NCI-H2227 treated with DMSO at 0.1 percent for 48 hours (cell line): ENCODE results near the gene MYO1G.
"Not testable (repeated sequence)": the region's sequence is repeated elsewhere in the genome, so short reads cannot be mapped to it uniquely, and the experiment has no call there.

Experiments used
- DNase-seq: peaks from one replicate; lab custom pipeline; 2025; lab: John Stamatoyannopoulos, UW

MYO1G gene

DNA sequence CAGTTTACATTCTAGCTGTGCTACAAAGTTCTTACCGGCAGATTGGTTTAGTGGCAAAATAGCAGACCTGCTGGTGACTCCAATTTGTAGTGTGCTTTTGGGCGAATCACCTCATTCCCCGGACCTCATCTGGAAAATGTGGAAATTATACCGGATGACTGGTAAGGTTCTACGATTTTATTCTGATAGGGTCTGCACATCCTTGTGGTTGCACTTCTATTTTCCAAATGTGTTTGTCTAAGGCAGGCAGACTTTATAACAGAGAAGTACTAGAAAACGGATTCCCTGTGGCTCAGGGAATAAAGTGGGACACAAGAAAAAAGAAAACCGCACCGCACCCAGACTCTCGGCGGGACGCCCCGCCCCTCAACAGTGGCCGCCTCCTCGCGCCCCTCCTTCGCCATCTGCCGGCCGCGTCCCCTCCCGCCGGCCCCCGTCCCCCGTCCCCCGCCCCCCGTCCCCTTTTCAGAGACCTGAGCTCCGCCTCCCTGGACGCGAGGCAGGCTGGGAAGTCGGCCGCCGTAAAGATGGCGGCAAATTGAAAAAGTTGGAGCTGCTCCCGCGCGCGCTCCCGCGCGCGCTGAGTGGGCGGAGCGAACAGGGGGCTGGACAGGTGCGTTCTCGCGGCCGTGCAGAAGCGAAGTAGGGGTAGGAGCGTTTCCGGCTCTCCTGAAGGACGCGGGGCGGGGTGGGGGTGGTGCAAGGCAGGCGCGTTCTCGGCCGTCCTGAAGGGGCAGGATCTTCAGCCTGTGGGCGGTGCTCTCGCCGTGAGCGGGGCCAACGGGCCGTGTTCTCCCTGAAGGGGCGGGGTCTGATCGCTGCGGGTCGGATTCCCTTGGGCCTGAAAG lies 20.7 kb upstream of the MYO1G start:
- peak; percentile 98 for DNase-seq

DNA sequence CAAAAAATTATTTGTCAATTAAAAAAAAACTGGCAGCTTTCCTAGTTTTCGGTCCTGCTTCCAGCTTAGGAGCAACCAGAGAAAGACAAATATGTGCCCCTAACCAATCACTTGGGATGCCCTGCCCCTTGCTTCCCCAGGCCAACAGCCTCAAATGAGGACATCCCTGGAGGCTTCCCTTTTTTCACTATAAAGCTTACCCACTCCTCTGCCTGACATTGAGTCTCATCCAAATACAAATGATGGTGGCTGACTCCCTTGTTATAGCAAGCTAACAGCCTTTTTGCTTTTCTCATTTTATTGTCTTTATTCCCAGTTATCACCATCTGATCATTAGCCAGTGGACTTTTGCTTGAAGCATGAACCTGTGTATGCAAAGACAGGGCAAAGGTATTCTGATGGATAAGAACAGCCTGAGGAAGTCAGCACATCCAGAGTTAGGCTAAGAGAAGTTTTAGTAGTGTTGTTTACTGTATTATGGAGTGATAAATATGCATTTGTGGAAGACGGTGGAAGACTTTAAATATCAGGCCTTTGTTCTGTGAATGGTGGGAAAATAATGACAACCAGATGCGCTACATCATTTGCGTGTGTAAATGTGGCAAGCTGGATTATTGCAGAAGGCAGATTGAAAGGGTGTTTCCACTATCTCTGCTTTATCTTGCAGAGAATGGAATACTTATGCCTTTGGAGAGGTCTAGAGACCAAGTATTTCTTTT lies 19.5 kb upstream of the MYO1G start:
- DNase-seq: no peak

DNA sequence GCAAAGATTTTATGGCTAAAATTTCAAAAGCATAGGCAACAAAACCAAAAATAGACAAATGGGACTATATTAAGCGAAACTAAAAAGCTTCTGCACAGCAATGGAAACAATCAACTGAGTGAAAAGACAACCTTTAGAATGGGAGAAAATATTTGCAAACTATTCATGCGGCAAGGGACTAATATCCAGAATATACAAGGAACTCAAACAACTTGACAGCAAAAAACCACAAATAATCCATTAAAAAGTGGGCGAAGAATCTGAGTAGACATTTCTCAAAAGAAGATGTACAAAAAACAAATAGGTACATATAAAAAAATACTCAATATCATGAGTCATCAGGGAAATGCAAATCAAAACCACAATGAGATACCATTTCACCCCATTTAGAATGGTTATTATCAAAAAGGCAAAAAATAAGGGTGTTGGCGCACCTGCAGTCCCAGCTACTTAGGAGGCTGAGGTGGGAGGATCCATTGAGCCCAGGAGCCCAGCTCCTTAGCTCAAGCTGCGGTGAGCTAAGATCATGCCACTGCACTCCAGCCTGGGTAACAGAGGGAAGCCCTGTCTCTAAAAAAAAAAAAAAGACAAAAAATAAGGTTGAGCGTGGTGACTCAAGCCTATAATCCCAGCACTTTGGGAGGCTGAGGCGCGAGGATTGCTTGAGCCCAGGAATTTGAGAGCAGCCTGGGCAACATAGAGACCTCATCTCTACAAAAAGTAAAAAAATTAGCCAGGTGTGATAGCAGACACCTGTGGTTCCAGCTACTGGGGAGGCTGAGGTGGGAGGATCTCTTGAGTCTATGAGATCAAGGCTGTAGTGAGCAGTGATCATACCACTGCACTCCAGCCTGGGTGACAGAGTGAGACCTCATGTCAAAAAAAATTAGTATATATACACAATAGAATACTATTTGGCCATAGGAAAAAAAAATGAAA lies 17.0 kb upstream of the MYO1G start:
- DNase-seq: no peak

DNA sequence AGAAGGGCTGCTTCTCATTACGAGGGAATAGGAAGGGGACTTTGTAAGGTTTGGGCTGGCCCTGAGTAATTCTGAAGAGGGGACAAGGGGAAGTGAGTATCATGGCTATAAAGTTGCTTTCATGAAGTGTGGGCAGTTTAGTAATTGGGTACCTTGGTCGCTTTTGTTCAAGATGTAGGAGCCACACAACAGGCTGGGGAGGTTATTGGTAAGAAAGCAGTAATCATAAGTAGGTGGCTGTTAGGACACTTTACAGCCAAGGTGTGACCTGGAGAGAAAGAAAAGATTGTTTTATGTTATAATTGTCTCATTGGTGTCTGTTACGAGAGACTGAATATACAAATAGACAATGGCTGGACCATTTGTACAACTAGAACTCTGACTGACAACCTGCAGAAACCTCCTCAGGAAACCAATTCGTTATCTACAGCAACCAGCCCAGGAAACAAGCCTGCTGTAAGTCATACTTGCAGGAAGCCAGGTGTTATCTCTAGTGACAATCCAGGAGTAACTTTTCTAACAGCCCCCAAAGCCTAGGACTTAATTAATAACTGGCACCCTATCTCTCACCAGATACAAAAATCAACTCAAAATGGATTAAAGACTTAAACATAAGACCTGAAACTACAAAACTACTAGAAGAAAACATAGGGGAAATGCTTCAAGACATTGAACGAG lies 16.2 kb upstream of the MYO1G start:
- DNase-seq: no peak

DNA sequence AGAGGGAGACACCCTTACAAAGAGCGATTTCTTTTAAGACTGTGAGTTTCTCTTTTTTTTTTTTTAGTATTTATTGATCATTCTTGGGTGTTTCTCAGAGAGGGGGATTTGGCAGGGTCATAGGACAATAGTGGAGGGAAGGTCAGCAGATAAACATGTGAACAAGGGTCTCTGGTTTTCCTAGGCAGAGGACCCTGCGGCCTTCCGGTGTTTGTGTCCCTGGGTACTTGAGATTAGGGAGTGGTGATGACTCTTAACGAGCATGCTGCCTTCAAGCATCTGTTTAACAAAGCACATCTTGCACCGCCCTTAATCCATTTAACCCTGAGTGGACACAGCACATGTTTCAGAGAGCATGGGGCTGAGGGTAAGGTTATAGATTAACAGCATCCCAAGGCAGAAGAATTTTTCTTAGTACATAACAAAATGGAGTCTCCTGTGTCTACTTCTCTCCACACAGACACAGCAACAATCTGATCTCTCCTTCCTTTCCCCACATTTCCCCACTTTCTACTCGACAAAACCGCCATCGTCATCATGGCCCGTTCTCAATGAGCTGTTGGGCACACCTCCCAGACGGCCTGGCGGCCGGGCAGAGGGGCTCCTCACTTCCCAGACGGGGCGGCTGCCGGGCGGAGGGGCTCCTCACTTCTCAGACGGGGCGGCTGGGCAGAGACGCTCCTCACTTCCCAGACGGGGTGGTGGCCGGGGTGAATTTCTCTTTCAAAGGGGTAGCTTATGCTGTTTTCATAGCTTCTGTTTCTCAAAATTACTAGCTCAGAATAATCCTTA lies 13.4 kb upstream of the MYO1G start:
- DNase-seq: not testable (repeated sequence)

DNA sequence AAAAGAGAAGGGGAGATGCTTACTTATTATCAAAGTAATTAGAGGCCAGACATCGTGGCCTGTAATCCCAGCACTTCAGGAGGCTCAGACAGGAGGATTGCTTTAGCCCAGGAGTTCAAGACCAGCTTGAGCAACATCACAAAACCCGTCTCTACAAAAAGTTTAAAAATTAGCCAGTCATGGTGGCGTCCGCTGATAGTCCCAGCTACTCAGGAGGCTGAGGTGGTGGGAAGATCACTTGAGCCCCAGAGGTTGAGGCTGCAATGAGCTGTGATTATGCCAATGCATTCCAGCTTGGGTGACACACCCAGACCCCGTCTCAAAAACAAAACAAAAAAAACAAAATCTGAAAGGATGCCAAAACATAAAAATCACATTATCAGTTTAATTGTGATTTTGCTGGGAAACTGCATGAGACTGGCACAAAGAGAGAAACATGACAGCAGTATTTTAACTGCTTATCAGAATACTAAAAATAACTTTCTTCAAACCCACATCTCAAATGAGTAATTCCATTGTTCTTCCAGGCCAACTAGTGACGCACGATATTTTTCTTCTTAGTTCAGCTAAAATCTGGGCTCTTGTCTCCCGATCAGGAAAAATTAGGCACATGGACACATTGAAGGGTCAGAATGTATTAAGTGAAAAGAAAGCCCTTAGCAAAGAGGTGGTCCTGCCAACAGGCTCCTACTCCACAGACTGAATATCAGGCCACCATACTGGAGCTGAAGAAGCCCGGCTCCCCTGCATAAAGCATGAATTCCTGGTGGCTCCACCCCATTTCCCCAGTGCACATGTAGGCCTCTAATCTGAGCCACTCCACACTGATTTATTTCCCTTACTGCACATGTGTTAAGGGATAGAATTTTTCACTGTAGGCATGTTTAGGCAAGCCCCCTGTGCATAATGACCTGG lies 11.6 kb upstream of the MYO1G start:
- peak; percentile 27 for DNase-seq

DNA sequence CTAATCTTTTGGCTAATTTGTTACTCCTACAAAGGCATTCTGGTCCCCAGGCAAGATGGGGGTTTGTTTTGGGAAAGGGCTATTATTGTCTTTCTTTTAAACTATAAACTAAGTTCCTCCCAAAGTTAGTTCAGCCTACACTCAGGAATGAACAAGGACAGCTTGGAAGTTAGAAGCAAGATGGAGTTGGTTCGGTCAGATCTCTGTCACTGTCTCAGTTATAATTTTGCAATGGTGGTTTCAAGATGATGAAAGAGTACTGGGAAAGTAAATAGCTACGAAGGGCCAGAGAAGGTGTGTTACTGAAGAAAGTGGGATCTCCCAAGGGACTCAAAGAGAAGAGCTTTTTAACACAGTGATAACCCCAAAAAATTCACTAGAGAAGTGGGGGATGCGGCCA lies 10.3 kb upstream of the MYO1G start:
- DNase-seq: no peak

DNA sequence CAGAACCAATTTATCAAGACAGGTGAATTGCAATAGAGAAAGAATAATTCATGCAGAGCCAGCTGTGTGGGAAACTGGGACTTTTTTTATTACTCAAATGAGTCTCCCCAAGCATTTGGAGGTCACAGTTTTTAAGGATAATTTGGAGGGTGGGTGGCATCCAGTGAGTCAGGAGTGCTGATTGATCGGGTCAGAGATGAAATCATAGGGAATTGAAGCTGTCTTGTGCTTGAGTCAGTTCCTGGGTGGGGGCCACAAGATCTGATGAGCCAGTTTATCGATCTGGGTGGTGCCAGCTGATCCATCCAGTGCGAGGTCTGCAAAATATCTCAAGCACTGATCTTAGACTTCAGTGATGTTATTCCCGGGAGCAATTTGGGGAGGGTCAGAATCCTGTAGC lies 9.9 kb upstream of the MYO1G start:
- DNase-seq: no peak

DNA sequence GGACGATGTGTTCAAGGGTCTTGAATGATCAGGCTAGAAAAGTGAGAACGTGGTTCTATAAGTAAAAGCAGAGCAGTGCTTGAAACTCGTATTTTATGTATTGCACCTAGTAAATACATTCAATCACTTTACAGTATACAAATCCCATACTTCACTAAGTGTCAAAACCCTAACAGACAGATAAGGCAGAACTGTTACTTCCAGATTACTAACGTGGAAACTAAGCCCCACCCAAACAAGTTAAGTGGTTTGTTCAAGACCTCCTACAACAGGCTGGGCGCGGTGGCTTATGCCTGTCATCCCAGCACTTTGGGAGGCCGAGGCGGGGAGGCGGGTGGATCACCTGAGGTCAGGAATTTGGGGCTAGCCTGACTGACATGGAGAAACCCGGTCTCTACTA lies 9.2 kb upstream of the MYO1G start:
- DNase-seq: no peak

DNA sequence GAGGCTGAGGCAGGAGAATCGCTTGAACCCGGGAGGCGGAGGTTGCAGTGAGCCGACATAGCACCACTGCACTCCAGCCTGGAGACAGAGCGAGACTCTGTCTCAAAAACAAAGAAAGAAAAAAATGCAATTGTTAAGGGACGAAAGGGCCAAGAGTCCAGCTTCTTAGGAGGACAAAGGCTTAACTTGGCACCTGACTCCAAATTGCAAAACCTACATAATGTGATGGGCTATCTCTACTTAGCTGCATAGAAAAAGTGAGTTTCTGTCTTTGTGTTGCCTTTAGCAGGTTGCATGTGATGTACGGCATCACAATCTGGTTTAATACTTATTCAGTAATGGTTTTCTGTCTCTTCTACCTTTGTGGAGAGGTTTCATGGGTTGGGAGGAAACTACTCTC lies 8.6 kb upstream of the MYO1G start:
- DNase-seq: no peak

DNA sequence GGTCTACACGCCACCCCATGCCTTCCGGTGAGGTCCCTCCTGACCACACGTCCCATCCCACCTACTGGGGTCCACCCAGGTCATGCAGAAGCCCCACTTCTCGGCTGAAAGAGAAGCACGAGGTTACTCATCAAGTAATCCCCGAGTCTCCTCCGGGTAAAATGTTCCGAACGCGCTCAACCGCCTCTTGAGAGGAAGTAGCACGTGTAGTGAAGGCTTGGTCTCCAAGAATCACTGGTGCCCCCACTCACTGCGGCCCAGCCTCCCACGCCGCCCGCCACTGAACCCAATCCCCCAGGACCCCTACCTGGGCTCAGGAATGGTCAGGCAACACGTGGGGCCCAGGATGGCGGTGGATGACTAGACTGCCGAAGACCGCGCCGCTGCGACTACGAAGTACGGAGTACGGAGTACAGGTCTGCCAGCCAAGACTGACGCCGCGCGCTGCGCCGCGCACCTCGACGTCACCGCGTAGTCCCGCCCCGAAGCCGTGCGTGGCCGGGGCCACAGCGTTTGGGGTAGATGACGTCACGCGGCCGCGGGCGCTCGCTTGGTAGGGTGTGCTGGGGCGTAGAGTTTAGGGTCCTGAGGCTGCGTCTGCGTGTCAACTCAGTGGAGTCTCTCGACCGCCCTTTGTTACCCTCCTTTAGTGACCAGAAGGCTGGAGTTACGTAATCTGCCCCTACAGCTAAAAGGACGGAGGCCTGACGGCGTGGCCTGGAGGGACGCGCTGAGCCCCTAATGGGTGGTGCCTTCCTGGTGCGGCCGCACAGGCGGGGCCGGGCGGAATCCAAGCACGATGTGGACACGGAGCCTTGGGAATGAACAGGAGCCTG lies 7.6 kb upstream of the MYO1G start:
- peak; percentile 86 for DNase-seq

DNA sequence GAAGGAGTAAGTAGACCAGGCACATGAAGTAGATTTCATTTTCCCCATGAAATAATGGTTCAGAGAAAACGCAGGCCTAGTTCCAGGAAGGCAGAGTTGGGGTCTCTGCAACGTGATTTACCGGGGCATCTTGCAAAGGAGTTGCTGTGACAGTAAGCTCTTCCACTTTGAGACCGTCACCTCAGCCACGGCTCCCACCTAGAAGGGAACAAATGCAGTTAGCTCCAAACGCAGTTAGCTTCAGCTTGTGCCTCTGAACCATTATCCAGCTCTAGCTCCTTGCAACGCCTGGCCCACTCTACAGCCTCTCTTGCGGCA lies 7.0 kb upstream of the MYO1G start:
- no peak for DNase-seq

DNA sequence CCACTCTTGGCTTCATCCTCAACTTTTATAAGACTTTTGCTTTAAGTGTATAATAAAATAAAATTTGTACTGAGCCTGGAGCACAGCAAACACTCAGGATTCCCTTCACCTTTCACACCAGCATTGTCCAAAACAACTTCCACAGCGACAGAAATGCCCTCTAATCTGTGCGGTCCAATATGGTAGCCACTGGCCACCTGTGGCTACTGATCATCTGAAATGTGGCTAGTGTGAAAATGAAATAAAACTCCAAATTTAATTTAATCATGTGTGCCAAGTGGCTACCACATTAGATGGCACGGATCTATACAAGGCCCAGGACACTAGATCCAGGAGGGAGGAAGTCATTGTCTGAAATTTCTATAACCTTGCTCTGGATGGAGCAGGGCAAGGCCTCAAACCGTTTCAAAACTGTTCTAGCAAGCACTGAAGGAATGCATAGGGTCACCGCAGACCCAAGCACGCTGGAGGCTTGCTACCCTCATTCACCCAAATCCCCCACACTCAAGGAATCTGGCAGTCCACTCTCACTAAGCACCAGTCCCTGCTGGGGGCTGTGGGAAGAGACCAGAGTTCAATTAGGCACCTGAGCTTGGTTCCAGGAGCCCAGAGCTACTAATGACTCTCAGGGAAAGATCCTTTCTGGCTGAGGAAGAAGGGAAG lies 6.3 kb upstream of the MYO1G start:
- DNase-seq: no peak

DNA sequence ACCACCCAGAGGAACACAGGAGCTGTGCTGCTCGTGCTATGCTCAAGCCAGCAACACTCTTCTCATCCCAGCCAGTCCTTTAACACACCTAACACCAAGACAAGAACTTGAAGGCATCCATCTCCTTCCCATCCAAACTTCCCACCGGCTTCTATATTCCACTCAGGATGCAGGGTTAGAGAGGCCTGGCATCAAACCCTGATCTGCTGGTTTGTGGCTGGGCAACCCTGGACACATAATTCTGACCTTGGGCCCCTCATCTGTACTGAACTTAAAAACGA lies 5.6 kb upstream of the MYO1G start:
- no peak for DNase-seq

DNA sequence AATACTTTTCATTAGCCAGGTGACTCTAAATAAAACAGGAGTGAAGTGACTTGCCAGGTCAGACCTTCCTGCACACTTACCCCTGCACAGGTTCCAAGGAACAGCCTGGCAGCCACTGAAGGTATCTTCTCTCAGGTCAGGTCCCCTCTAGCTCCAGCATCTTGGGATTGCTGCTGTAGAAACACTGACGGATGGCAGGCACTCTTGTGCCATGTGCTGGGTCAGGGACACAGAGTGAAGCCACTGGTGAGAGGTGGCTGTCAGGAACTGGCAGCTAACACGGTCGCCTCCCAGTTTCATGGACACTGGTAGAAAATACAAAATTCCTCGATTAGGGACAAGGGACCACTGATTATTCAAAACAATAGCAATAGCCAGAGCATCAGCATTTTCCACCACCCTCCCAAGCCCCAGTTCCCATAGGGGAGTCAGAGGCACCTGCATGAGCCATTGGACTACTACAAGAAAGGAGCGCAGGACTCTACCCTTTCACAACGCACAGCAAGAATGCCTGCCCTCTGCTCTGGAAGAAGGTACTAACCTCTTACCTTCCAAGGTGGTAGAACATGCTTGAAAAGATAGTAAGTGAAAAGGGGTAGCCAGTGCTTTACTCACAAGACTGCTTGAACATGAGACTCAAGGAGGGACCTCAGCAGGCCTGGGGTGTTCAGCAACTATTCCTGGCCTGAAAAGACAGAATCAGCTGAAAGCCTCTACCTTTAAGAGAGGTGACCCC lies 5.1 kb upstream of the MYO1G start:
- no peak for DNase-seq

DNA sequence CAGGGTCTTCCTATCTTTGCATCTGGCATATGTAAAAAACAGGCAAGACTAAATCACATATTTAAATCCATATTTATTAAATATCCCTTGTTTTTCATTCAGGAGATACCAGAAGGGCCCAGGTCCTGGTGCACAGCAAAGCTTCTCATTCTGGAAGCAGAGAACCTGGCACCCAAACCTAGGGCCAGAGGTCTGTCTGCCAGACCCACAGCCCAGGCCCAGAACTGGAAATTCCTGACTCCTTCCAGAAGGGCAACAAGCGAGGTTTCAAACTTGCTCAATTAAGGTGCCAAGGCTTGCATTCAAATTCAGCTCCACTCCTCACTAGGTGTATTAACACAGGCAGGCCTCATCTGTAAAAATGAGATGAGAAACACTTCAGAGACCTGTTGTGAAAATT lies 4.2 kb upstream of the MYO1G start:
- DNase-seq: no peak

DNA sequence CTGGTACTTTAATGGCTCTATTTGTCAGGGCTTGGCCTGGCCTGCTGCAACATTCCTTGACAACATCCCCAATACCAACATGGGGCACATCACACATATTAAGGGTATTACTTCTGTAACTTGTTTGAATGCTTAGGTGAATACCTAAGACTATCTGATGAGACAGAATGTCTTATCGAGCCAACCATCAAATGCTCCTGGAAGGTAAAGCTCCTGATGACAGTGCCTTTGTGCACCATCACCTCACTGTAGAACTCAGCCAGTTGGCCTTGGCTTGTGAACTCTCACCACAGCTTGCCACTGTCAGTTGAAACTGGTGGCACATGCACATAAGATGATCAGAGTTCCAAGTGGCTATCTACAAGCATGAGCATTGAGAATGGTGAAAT lies 3.7 kb upstream of the MYO1G start:
- no peak for DNase-seq

DNA sequence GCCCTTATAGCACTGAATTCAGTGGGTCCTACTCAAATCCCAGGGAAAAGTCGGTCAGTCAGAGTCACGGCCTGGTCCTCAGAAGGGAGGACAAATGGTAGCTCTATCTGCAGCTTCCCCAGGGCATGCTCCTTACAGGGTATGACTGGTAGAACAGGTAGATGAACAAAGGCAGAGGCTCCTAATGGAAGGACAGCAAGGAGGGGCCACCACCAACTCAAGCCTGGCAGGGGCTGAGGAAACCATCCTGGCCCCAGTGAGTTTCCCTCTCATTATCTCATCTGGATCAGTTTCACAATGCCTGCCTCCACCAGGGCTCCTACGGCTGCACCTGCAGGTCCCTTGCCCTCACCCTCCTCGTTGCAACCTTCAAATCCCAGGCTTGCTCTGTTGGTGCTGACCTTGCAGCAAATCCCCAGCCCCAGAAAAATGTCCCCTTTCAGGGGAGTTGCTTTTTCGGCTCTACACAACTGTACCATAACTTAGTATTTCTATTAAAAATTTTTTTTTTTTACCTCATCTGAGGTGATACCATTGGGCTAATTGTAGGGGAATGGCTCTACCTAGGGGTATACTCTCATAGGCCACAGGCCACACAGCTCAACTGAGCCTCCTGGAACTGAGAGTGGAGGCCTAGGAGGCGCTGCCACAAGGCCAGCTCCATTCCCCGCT lies 2.4 kb upstream of the MYO1G start:
- no peak for DNase-seq
